Measurements from ENCODE around the gene CRACR2B. TPM values are rescaled to one million over a fixed set of nuclear protein-coding genes. Genes with fewer than 3 reads are reported as not detected.

Gene CRACR2B
- total RNA-seq, 1 donor from 2014 or later: 19.4 TPM

GRCh38 chr11:864898-865297, 37.2 kb downstream of the CRACR2B start:
- DNase-seq (ENCODE audit: extremely low read depth, low read depth, low spot score): no peak

DNA sequence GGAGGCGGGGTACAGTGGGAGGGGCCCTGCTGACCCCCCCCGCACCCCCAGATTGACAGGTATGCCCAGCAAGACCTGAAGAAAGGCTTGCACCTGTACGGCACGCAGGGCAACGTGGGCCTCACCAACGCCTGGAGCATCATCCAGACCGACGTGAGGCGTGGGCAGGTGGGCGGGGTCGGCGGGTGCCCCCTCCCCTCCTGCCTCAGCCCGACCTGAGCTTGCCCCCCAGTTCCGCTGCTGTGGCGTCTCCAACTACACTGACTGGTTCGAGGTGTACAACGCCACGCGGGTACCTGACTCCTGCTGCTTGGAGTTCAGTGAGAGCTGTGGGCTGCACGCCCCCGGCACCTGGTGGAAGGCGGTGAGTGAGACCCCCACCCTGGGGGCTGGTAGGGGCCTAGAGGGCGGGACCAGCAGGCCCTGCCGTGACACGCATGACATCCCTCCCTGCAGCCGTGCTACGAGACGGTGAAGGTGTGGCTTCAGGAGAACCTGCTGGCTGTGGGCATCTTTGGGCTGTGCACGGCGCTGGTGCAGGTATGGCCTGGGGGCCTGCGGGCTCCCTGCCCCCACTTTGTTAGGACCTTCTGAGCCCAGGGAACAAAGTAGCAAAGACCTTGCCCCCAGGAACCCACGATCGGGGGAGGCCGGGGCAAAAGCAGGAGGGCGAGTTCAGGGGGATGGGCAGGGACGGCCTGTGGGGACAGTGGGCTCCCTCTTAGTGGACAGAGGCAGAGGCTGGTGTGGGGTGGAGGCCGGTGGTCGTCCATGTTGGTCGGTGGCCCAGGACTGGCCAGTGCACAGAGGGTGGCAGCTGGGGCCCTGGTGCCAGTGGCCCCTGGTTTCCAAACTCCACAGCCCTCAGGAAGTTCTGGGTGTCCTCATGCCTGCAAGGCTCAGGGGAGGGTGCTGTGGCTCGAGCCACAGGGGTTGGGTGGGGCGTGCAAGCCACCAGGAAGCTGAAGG, 38.0 kb downstream of the CRACR2B start:
- DNase-seq (ENCODE audit: extremely low read depth, low read depth, low spot score): no peak

- DNase-seq (ENCODE audit: extremely low read depth, low read depth, low spot score): no peak
Observed at GRCh38 chr11:866481-866880, 38.8 kb downstream of the CRACR2B start.

- no peak for DNase-seq (ENCODE audit: extremely low read depth, low read depth, low spot score)
Observed at GRCh38 chr11:867856-868358, 40.2 kb downstream of the CRACR2B start.

GRCh38 chr11:868394-868793, 40.7 kb downstream of the CRACR2B start:
- DNase-seq (ENCODE audit: extremely low read depth, low read depth, low spot score): no peak

GRCh38 chr11:868802-869201, 41.1 kb downstream of the CRACR2B start:
- DNase-seq (ENCODE audit: extremely low read depth, low read depth, low spot score): no peak

GRCh38 chr11:869399-870126, 41.8 kb downstream of the CRACR2B start:
- no peak for DNase-seq (ENCODE audit: extremely low read depth, low read depth, low spot score)

DNA sequence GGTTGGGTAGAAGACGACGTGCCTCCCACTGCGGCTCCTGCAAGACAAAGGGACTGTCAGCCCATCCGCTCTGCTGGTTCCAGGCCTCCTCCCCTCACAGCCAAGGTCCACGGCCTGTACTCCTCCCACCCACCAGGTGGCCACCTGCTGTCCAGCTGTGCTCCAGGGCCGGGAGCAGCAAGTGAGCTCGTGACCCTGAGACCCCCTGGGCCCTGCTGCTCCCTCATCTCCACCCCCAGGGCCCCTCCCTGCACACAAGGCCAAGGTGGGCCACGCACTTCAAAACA, 42.4 kb downstream of the CRACR2B start:
- DNase-seq (ENCODE audit: extremely low read depth, low read depth, low spot score): no peak

GRCh38 chr11:870418-870817, 42.7 kb downstream of the CRACR2B start:
- DNase-seq (ENCODE audit: extremely low read depth, low read depth, low spot score): no peak

GRCh38 chr11:871472-871871, 43.8 kb downstream of the CRACR2B start:
- DNase-seq (ENCODE audit: extremely low read depth, low read depth, low spot score): no peak

GRCh38 chr11:872799-873198, 45.1 kb downstream of the CRACR2B start:
- DNase-seq (ENCODE audit: extremely low read depth, low read depth, low spot score): no peak

DNA sequence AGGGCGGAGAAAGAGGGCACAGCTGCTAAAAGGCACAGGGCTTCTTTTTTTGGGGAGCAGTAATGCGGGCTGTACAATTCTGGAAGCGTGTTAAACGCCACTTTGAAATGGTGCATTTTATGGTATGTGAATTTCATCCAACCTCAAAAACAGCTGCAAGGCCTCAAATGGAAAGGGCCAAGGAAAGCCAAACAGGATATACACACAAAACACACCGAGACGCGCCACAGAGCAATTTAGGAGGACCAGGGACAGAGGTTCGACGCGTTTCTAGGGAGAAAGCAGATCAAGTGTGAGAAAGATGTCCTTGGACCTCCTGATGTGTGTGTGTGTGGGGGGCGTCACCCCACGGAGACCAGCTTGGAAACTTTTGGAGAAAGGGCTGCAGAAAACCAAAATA, 46.0 kb downstream of the CRACR2B start:
- DNase-seq (ENCODE audit: extremely low read depth, low read depth, low spot score): no peak

DNA sequence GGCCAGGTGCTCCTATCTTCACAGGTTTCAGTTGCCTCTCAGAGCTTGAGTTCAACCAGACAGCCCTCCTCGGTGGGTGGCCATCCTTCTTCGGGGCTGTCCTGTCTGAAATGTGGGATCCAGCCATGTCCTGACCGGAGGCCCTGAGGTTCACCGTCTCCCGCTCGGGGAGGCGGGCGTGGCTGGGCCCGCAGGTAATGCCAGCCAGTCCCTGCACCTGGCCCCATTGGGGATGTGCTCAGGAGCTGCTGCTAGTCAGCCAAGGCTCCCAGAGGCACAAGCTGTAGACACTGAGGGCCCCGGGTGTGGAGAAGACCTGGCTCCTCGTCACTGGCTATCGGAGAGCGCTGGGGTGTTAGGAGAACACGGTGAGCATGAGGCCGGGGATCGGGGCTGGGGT, 47.5 kb downstream of the CRACR2B start:
- DNase-seq (ENCODE audit: extremely low read depth, low read depth, low spot score): no peak

- DNase-seq (ENCODE audit: extremely low read depth, low read depth, low spot score): no peak
Observed at GRCh38 chr11:875769-876301, 48.1 kb downstream of the CRACR2B start.

GRCh38 chr11:876545-876944, 48.8 kb downstream of the CRACR2B start:
- DNase-seq (ENCODE audit: extremely low read depth, low read depth, low spot score): no peak

DNA sequence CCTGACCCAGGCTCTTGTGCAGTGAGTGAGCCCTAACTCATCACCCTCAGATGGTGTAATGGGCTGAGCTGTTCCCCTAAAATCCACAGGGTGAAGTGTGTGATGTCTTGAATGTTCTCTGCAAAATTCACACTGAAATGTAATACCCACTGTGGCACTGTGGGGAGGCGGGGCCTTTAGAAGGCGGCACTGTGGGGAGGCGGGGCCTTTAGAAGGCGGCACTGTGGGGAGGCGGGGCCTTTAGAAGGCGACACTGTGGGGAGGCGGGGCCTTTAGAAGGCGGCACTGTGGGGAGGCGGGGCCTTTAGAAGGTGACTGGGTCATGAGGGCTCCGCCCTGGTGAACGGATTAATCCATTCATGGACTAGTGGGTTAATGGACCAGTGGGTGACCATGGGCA, 49.8 kb downstream of the CRACR2B start:
- no peak for DNase-seq (ENCODE audit: extremely low read depth, low read depth, low spot score)

DNA sequence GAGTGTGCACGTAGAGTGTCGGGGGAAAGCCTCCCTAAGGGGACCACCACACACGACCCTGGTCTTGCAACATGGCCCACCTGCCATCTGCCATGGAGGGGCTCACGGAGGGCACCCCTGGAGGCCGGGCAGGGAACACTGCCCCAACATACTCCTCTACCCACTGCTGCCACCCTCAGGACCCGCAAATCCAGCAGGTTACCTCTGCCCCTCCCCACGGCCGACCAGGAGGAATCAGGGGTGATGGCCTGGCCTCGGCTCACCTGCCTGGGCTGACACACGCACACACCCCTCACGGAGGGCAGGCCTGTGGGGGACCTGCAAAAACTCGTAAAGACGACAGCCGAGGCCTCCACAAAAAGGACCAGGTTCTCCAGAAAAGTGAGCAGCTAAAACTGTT, 52.7 kb downstream of the CRACR2B start:
- no peak for DNase-seq (ENCODE audit: extremely low read depth, low read depth, low spot score)

Other genes starting within 250 kb of the CRACR2B start
- 22.8 and 66.5 TPM in 2 replicates for gene IRF7, start 212.0 kb upstream of the CRACR2B start, total RNA-seq
- gene CDHR5, start 203.0 kb upstream of the CRACR2B start, total RNA-seq: not detected in 2 replicates
- gene SCT, start 200.7 kb upstream of the CRACR2B start, total RNA-seq: not detected in 2 replicates
- gene DRD4, start 190.7 kb upstream of the CRACR2B start, total RNA-seq: not detected in 2 replicates
- 58.0 and 59.3 TPM in 2 replicates for gene DEAF1, start 132.7 kb upstream of the CRACR2B start, total RNA-seq
- 25.1 and 25.3 TPM in 2 replicates for gene TMEM80, start 132.1 kb upstream of the CRACR2B start, total RNA-seq
- 18.1 and 20.0 TPM in 2 replicates for gene EPS8L2, start 121.7 kb upstream of the CRACR2B start, total RNA-seq
- gene TALDO1, start 80.5 kb upstream of the CRACR2B start, total RNA-seq: 224 and 252 TPM in 2 replicates
- gene GATD1, start 50.4 kb upstream of the CRACR2B start, total RNA-seq: 37.6 and 47.2 TPM in 2 replicates
- 0.58 and 0.78 TPM in 2 replicates for gene CEND1, start 37.8 kb upstream of the CRACR2B start, total RNA-seq
- gene SLC25A22, start 29.6 kb upstream of the CRACR2B start, total RNA-seq: 16.1 and 20.9 TPM in 2 replicates
- 27.4 and 47.9 TPM in 2 replicates for gene PIDD1, start 22.7 kb upstream of the CRACR2B start, total RNA-seq
- gene RPLP2, start 18.0 kb upstream of the CRACR2B start, total RNA-seq: 621 and 670 TPM in 2 replicates
- 27.4 and 58.0 TPM in 2 replicates for gene PNPLA2, start 9.0 kb upstream of the CRACR2B start, total RNA-seq
- gene CD151, start 5.0 kb downstream of the CRACR2B start, total RNA-seq: 569 and 728 TPM in 2 replicates
- gene POLR2L, start 14.6 kb downstream of the CRACR2B start, total RNA-seq: 125 and 145 TPM in 2 replicates
- gene TSPAN4, start 14.9 kb downstream of the CRACR2B start, total RNA-seq: 121 and 134 TPM in 2 replicates
- 83.5 and 87.7 TPM in 2 replicates for gene CHID1, start 82.9 kb downstream of the CRACR2B start, total RNA-seq
- 93.7 and 129 TPM in 2 replicates for gene AP2A2, start 98.0 kb downstream of the CRACR2B start, total RNA-seq
- gene MUC6, start 208.8 kb downstream of the CRACR2B start, total RNA-seq: not detected in 2 replicates
- gene MUC2, start 247.0 kb downstream of the CRACR2B start, total RNA-seq: not detected in 2 replicates